ENCODE measurements around the gene ZNF497. TPM values are rescaled to one million over a fixed set of nuclear protein-coding genes. Genes with fewer than 3 reads are reported as not detected.

Gene ZNF497
- total and polyA plus RNA-seq, 2 of the 8 experiments (the other 6 are each of a cell fraction or from before 2014, with no cell fraction given), result 0.93 to 1.4 TPM

- TF ChIP-seq CHD7 (IDR thresholded peaks at IDR 0.05; ENCODE audit: insufficient replicate concordance, low read length) (no peak), NRF1 (IDR thresholded peaks at IDR 0.05; ENCODE audit: low read depth, low read length) (peak; percentile 41), SUZ12 (IDR thresholded peaks at IDR 0.05; ENCODE audit: low read length) (no peak), POLR2AphosphoS5 (IDR thresholded peaks at IDR 0.05; ENCODE audit: low read depth, low read length) (peak; percentile 84; the same call in 1 of the 2 replicates), POLR2A (IDR thresholded peaks at IDR 0.05; ENCODE audit: control extremely low read depth in 1 of 2, low read depth in 2 of 2, low read length in 2 of 2) (peak in 1 of 2 experiments; percentile 69; a peak in 1 of 3 replicates), GABPA (IDR thresholded peaks at IDR 0.05; ENCODE audit: borderline replicate concordance, insufficient read depth, low read length) (no peak), SAP30 (IDR thresholded peaks at IDR 0.05; ENCODE audit: insufficient read depth, insufficient replicate concordance, low read length) (no peak), HDAC2 (IDR thresholded peaks at IDR 0.05; ENCODE audit: borderline replicate concordance in 1 of 2, low read depth in 2 of 2, low read length in 2 of 2) (0 out of 4 replicates have a peak, but pooled peaks of 1 of the 2 experiments have one; percentile 12)
Measured at GRCh38 chr19:58400916-58401839, 38.6 kb upstream of the ZNF497 start (continued).

Measured in H1 (cell line).